NCI-H1092 treated with DMSO at 0.1 percent for 48 hours (cell line): ENCODE measurements around the gene IL6ST.
"Not testable (repeated sequence)": the region's sequence is repeated elsewhere in the genome, so short reads cannot be mapped to it uniquely, and the experiment has no call there.

Experiments used
- DNase-seq: peaks from one replicate; lab custom pipeline; 2025; lab: John Stamatoyannopoulos, UW

Gene IL6ST

DNA sequence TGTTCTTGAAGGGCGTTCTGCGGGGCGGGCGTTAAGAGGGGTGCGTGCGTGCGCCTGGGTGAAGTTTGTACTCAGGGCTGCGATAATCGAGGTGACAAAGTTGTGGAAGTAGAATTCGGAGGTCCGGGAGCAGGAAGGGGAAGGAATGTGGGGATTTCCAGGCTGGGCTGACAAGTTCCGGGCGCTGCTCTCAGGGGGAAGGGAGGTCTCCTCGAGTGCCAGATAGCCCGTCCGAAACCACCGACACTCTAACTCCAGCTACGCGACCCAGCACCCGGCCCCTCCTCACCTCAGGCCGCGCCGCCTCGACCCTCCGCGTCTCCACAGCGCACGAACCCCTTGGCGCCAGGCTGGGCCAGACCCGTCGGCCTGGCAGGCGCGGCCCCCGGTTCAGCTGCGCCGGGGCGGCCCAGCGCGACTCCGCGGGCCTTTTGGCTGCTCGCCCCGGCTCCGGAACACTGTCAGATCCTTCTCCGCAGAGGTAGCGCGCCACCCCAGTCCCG lies at the start of gene IL6ST:
TSS of gene IL6ST (minus strand) at position 469 of the 503 bp plus-strand sequence. CDS start 18,685 bp downstream, outside the sequence.
- DNase-seq: no peak

DNA sequence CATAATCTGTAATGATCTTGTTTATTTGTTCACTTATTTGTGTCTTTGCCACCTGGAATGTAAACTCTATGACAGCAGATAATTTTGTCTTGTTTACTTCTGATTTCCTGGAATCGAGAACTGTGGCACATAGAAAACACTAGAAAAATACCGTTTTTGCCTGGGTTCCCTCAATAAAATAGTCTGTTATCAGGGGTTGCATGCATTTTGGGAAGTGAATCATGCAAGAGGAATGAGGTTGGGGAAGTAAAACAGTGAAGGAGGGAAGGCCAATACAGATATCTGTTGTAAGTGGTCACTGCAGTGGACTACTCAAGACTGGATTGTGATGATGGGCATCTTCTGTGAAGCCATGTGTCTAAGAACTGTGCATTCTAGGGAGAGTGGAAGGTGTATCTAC lies 45.2 kb upstream of the IL6ST start:
- no peak for DNase-seq

GRCh38 chr5:56038206-56038605 lies 43.4 kb upstream of the IL6ST start:
- DNase-seq: not testable (repeated sequence)

DNA sequence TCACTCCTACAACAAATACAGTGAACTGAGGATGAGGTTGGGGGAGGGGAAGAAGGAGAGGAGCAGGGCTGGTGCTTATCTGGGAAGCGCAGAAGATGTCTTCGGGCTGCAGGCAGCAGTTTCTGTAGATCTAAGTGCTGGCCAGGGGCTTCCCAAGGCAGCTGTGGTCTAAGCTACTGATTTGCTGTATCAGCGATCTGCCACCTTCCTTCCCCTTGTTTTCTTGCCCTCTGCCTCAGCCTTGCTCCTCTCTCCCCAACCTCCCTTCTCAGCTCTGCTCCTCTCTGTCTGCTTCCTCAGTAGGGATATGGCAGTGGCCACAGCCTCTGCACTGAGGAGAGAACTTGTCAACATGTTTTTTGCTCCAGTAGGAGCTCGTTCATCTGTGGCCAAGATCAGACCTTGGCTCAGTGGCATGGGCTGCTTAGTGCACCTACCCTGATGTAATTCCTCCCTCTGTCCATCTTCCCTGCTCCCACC lies 42.8 kb upstream of the IL6ST start:
- DNase-seq: no peak

DNA sequence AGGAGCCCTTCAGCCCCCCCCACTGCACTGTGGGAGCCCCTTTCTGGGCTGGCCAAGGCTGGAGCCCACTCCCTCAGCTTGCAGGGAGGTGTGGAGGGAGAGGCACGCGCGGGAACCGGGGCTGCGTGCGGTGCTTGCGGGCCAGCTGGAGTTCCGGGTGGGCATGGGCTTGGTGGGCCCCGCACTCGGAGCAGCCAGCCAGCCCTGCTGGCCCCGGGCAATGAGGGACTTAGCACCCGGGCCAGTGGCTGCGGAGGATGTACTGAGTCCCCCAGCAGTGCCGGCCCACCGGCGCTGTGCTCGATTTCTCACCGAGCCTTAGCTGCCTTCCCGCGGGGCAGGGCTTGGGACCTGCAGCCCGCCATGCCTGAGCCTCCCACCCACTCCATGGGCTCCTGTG lies 40.6 kb upstream of the IL6ST start:
- not testable (repeated sequence) for DNase-seq

DNA sequence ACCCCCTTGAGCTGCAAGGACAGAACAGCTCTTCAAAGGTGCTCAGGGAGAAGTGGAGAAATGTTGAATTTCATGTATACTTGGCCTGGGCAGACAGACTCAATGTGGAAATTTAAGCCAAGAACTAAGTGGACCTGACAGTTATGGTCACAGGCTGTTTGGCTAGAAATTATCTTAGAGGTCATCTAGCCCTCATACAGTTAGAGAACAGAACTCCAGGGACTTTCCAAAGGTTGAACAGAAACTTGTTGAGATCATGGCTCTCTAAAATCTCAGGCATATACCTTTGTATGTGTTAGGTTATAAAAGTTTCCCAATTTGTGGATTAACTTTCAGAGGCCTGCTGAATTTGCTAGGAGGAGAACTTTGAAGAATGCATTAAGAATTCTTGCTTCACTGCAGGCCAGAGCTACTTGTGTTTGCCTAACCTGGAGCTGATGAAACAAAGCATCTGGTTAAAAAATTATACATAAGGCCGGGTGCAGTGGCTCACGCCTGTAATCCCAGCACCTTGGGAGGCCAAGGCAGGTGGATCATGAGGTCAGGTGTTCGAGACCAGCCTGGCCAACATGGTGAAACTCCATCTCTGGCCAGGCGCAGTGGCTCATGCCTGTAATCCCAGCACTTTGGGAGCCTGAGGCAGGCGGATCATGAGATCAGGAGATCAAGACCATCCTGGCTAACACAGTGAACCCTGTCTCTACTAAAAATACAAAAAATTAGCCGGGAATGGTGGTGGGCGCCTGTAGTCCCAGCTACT lies 35.3 kb upstream of the IL6ST start:
- not testable (repeated sequence) for DNase-seq

- no peak for DNase-seq
These were observed 34.7 kb upstream of the IL6ST start for GRCh38 chr5:56029457-56029856.

- no peak for DNase-seq
These were observed 33.9 kb upstream of the IL6ST start for GRCh38 chr5:56028708-56029107.

DNA sequence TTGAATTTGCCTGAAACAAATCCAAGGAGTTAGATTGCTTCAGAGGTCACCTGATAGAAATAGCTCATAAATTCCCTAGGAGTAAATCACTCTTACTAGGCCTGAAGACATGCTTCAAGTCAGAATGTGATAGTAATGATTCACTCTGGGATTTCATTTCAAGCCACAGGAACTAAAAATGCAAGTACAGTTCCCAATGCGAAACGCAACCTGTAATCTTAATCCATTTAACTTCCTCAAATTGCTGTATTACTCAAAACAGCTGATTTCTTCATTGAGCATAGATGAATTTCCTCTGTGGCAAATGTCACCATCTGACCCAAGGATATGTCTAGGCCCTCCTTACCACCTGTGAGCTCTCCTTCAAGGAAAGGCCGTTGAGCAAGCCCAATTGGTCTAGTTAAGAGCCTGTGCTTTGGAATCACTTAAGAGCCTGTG lies 32.1 kb upstream of the IL6ST start:
- no peak for DNase-seq

- no peak for DNase-seq
These were observed 30.6 kb upstream of the IL6ST start for GRCh38 chr5:56025151-56025885.

- no peak for DNase-seq
These were observed 30.0 kb upstream of the IL6ST start for GRCh38 chr5:56024810-56025150.

- DNase-seq: no peak
These were observed 28.5 kb upstream of the IL6ST start for GRCh38 chr5:56023296-56023695.

DNA sequence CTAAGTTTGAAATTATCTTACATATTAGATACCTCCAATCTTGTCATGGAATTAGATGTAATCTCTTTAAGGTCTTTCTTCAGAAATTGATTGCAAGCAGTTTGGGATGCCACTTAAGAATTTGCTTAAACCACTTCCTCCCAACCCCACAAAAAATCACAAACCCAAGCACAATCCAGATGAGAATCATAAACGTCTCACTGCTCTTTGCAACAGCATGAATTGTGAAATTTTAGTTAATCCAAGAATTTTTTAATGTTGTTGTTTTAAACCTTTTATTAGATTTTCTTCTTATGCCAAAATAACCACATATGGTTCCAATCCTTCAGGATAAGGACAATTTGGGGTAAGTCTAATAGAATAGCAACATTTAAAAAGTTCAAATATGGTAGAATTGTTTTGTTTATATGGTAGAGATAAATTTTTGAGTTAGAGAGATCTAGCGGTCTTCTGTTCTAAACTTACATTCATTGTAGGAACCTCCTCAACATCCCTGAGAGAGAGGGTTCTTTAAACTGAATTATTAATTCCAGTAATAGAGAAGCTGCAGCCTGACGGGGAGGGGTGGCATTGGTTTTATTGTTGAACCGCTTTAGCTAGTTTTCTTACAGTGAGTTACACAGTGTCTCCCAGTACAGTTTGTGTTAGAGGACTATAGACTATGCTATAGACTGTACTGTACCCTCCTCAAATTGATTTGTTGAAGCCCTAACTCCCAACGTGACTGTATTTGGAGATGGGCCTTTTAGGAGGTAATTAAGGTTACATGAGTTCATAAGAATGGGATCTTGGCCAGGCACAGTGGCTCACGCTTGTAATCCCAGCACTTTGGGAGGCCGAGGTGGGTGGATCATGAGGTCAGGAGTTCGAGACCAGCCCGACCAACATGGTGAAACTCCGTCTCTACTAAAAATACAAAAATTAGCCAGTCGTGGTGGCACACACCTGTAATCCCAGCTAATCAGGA lies 24.8 kb upstream of the IL6ST start:
- no peak for DNase-seq

DNA sequence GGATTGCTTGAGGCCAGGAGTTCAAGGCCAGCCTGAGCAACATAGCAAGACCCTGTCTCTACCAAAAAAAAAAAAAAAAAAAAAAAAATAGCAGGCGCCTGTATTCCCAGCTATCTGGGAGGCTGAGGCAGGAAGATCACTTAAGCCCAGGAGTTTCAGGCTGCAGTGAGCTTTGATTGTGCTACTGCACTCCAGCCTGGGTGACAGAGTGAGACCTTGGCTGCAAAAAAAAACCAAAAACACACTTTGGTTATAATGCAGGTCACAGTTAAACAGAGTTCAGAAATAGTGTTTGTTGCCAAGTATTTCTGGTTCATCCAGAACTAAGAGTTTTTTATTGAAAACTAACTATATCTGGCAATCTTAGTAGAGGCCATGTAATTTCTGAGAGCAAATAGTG lies 24.1 kb upstream of the IL6ST start:
- no peak for DNase-seq

DNA sequence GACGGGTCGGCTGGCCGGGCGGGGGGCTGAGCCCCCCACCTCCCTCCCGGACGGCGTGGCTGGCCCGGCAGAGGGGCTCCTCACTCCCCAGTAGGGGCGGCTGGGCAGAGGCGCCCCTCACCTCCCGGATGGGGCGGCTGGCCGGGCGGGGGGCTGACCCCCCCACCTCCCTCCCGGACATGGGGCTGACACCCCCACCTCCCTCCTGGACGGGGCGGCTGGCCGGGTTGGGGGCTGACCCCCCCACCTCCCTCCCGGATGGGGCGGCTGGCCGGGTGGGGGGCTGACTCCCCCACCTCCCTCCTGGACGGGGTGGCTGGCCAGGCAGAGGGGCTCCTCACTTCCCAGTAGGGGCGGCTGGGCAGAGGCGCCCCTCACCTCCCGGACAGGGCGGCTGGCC lies 19.9 kb upstream of the IL6ST start:
- DNase-seq: not testable (repeated sequence)

- not testable (repeated sequence) for DNase-seq
These were observed 19.2 kb upstream of the IL6ST start for GRCh38 chr5:56013939-56014338.

DNA sequence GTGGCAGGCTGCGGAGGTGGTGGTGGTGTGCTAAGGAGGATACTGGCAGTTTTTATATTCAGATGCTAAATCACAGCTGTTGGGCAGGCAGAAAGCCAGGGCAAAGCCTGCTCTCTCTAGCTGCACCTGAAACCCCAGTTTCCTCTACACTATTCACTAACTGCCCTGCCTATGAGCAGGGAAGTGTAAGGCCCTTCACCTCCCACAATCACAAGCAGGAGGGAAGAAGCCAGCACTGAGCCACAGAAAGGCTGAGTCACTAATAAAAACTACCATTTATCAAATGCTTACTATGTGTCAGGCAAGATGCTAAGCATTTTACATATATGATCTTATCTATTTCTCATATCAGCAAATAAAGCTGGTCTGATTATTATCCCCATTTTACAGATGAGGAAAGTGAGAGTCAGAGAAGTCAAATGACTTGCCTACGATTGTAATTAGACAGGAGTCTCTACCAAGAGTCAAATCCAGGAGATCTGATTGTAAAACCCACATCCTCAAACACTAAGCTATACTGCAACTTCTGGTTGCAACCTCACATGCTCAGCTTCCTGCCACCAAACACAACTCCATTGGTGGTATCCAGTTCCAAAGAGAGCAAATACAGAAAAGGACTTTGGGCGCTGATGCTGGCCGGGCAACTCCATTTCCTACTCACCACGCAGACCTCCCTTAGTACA lies 17.7 kb upstream of the IL6ST start:
- no peak for DNase-seq

DNA sequence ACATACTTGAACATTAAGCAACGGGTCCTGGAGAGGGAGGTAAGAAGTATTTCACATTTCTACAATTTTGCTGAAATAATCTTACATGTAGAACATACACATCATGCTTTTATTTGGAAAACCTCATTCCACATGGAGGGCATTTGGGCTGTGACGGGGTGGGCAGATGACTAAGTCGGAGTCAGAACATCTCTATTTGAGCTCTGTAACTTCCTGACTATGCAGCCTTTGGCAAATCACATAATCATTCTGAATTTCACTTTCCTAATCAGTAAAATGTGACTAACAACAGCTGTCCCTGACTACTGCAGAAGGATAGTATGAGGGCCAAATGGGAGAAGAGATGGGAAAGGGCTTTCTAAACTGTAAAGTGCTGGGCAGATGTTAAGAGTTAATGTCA lies 17.1 kb upstream of the IL6ST start:
- DNase-seq: no peak

- no peak for DNase-seq
These were observed 15.7 kb upstream of the IL6ST start for GRCh38 chr5:56010431-56010830.

GRCh38 chr5:56006600-56006999 lies 11.8 kb upstream of the IL6ST start:
- no peak for DNase-seq

GRCh38 chr5:56006094-56006493 lies 11.3 kb upstream of the IL6ST start:
- no peak for DNase-seq
